GM13976 (cell line): ENCODE data around the gene B9D1.

Experiments
- DNase-seq: peaks from one replicate; pipeline ENCODE4 v3.0.0; 2012; ENCODE audit warnings: low spot score
- CTCF ChIP-seq: IDR thresholded peaks from 2 replicates; pipeline ENCODE4 v1.5.1; 2012; ENCODE audit warnings: borderline replicate concordance, mild to moderate bottlenecking; ENCODE audit not compliant: insufficient read depth; ENCODE audit errors: extremely low read depth, missing control alignments, control extremely low read depth
- in situ Hi-C: fragments of 300-500 bp; cut with MboI; formaldehyde crosslinking; loops from one replicate; pipeline ENCODE4 v1.12.0; 2022; ENCODE audit warnings: low sequenced_read_pairs, mixed read lengths, inconsistent platforms; ENCODE audit not compliant: unreplicated experiment

The B9D1 gene

DNA sequence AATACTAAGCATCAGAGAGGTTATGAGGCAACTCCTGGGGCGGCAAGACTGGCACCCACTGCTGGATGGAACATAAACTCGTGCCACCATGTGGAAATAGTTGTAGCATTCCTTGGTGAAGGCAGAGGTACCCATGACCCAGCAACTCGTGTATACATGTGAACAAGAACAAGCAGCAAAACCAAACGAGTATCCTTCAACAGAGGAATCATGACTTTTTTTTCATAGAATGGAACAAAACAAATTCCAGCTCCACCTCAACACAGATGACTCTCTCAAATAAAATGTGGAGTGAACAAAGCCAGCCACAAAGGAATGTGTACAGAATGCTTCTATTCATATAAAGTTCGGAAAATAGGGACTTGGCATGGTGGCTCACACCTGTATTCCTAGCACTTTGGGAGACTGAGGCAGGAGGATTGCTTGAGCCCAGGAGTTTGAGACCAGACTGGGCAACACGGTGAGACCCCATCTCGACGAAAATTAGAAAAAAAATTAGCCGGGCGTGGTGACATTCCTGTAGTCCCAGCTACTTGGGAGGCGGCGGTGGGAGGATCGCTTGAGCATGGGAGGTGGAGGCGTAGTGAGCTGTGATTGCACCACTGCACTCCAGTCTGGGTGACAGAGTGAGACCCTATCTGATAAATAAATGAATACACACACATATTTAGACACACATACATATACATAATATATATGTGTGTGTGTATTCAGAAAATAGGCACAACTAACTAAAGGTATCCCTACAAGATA lies 35.3 kb downstream of the B9D1 start:
- DNase-seq: no peak

DNA sequence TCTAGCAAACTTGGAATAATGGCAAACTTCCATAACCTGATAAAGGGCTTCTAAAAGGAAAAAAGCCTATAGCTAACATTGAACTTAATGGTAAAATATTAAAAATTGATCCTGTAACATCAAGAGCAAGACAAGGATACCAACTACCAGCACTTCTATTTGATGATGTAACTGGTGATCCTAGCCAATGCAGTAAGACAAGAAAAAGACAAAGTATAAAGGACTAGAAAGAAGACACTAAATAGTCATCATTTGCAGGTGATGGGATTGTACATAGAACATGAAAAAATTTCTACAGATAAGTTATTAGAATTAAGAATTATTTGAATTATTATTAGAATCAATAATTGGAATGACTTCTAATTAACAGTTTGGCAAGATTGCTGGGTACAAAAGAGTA lies 37.0 kb downstream of the B9D1 start:
- in situ Hi-C loops: no loop called here
- no peak for TF ChIP-seq CTCF
- no peak for DNase-seq

More for the DNA sequence above, 35.3 kb downstream of the B9D1 start:
- no peak for TF ChIP-seq CTCF
- in situ Hi-C loops: no loop called here

DNA sequence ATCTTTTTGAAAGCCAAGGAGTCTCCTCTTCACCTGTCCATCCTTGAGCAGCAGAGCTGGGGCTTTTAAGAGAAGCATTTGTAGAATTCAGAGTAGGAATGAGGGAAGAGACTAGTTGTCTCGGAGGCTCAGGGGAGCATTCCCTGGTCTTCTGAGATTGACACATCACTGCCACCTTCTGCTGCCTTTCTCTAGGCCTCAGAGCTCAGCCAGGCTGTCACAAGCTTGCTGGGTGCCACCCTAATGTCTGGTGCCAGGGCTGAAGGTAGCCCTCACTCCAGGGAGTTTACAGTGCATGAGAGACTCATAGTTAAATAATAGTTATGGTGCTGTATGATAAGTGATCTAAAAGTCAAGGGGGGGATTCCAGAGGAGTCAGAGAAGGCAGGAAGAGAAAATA lies 39.7 kb downstream of the B9D1 start:
- TF ChIP-seq CTCF: no peak
- in situ Hi-C loops: no loop called here
- DNase-seq: no peak

DNA sequence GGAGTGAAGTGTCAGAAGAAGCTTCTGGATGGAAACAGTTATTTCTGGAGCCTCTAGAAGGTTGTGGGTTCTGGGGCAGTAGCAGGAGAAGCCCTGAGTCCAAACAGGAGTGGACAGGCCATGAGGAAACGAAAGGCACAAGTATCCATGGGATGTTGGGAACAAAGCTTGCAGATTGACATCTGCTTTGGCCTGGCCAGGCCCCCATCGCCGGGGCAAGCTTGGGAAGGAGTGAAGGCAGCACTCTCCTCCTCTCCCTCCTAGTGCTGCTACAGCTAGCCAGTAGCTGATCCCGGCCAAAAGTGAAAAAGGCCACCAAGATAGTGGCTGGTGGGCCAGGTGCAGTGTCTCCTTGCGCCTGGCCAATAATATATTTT lies 40.4 kb downstream of the B9D1 start:
- in situ Hi-C loops: no loop called here
- DNase-seq: no peak
- TF ChIP-seq CTCF: no peak

GRCh38 chr17:19321481-19322128 lies 40.9 kb downstream of the B9D1 start:
- no peak for TF ChIP-seq CTCF
- in situ Hi-C loops: no loop called here
- DNase-seq: no peak

DNA sequence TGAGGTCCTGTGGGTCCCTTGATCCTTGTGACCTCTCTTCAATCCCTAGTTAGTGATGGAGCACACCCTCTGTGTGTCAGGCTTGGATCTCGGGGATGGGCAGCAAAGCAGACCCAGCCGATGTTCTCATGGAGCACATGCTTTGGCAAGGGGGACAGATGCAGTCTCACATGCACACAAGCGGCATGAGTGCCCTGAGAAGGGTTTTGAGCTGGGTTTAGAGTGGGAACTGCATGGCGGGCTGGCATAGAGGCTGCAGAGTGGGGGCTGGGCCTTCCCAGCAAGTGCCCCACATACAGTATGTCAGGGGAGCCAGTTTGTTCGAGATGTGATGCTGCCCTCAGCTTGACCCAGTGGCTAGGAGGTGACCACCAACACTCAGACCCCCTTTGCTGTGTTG lies 41.6 kb downstream of the B9D1 start:
- no peak for DNase-seq
- in situ Hi-C loops: no loop called here
- no peak for TF ChIP-seq CTCF
